ENCODE results near the gene ZNF622. TPM values are rescaled to one million over a fixed set of nuclear protein-coding genes. Genes with fewer than 3 reads are reported as not detected.
"Not testable (repeated sequence)": the region's sequence is repeated elsewhere in the genome, so short reads cannot be mapped to it uniquely, and the experiment has no call there.

Gene ZNF622
- total RNA-seq, 2 experiments from 2014 or later, result 52.5 to 54.1 TPM

DNA sequence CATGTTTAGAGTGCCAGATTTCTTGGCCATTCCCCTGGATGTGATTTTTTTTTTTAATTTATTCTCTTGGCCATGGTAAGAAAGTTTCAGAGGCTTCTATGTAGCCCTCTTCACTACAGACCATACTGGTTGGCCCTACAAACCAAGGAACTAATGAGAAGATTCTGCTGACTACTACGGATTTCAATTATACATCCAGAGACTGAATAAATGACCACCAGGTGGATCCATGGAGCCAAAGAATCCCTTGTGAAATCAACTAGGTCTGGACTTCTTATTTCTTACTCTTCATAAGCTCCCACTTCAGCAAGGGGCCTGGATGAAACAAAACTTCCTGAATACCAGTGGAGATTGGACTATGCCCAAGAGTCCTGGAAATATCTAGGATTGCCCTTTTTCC is 27.6 kb downstream of the ZNF622 start:
- Histone ChIP-seq H3K27ac (ENCODE audit: low read depth in 1 of 2, low read length in 2 of 2) (no peak overlapping the region), H3K4me1 (ENCODE audit: insufficient read depth, low read length) (no peaks in the 10 kb centered on the region), H3K9me3 (ENCODE audit: control insufficient read depth in 1 of 2, insufficient read depth in 1 of 2, low read length in 2 of 2) (no peaks in the 10 kb centered on the region), H3K27me3 (ENCODE audit: control insufficient read depth in 1 of 2, insufficient read depth in 2 of 2, low read length in 2 of 2) (no peaks in the 10 kb centered on the region), H3K4me3 (ENCODE audit: low read length) (no peak overlapping the region), H3K36me3 (ENCODE audit: insufficient read depth, low read length) (no peaks in the 10 kb centered on the region)
- Mint-ChIP-seq H3K9me3 (no peaks in the 10 kb centered on the region), H3K4me1 (ENCODE audit: low read depth) (no peaks in the 10 kb centered on the region), H3K27me3 (peaks cover 6% of the 10 kb centered on the region), H3K27ac (no peak overlapping the region), H3K36me3 (ENCODE audit: low read depth) (no peaks in the 10 kb centered on the region), H3K4me3 (no peak overlapping the region)
- POLR2A ChIA-PET, result no interaction called here
- intact Hi-C loops (cut with DNase I, micrococcal nuclease), result no loop called here
- TF ChIP-seq, protein P1, sequence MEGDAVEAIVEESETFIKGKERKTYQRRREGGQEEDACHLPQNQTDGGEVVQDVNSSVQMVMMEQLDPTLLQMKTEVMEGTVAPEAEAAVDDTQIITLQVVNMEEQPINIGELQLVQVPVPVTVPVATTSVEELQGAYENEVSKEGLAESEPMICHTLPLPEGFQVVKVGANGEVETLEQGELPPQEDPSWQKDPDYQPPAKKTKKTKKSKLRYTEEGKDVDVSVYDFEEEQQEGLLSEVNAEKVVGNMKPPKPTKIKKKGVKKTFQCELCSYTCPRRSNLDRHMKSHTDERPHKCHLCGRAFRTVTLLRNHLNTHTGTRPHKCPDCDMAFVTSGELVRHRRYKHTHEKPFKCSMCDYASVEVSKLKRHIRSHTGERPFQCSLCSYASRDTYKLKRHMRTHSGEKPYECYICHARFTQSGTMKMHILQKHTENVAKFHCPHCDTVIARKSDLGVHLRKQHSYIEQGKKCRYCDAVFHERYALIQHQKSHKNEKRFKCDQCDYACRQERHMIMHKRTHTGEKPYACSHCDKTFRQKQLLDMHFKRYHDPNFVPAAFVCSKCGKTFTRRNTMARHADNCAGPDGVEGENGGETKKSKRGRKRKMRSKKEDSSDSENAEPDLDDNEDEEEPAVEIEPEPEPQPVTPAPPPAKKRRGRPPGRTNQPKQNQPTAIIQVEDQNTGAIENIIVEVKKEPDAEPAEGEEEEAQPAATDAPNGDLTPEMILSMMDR (IDR thresholded peaks at IDR 0.05), result no peak
- ATAC-seq (ENCODE audit: poor library complexity), result no peak
- DNase-seq, result no peak
- CTCF ChIA-PET, result no interaction called here

DNA sequence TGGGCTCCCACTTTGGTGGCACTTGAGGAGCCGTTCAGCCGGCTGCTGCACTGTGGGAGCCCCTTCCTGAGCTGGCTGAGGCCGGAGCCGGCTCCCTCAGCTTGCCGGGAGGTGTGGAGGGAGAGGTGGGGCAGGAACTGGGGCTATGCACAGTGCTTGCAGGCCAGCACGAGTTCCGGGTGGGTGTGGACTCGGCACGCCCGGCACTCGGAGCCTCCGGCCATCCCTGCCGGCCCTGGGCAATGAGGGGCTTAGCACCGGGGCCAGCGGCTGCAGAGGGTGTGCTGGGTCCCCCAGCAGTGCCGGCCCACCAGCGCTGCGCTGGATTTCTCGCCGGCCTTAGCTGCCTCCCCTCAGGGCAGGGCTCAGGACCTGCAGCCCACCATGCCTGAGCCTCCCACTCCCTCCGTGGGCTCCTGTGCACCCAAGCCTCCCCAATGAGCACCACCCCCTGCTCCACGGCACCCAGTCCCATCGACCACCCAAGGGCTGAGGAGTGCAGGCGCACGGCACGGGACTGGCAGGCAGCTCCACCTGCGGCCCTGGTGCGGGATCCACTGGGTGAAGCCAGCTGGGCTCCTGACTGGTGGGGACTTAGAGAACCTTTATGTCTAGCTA is 29.4 kb downstream of the ZNF622 start:
- POLR2A ChIA-PET, result not testable (repeated sequence)

DNA sequence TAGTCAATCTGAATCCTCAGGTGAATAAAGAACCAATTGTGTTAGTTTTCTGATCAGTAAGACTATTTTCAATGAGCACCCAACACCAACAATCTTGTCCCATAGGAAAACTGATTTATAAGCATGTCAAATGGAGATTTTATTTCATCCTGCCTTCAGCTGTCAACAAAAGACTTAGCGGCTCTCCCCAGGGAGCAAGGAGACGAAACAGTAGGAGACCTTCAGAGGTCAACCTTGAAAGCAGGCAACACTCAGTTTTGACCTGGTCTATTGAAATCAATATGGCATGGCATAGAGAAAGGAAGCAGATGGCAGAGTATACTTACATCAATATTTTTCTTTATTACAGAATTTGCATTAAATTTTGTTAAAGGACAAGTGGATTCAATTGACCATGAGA is 34.1 kb downstream of the ZNF622 start:
- no peak for ATAC-seq (ENCODE audit: poor library complexity)
- Histone ChIP-seq H3K4me3 (ENCODE audit: low read length) (no peak overlapping the region), H3K4me1 (ENCODE audit: insufficient read depth, low read length) (no peaks in the 10 kb centered on the region), H3K36me3 (ENCODE audit: insufficient read depth, low read length) (no peaks in the 10 kb centered on the region), H3K9me3 (ENCODE audit: control insufficient read depth in 1 of 2, insufficient read depth in 1 of 2, low read length in 2 of 2) (no peaks in the 10 kb centered on the region), H3K27ac (ENCODE audit: low read depth in 1 of 2, low read length in 2 of 2) (no peak overlapping the region), H3K27me3 (ENCODE audit: control insufficient read depth in 1 of 2, insufficient read depth in 2 of 2, low read length in 2 of 2) (peaks cover 0 to 2% of the 10 kb centered on the region in 2 experiments)
- ChIA-PET CTCF (no interaction called here), POLR2A (no interaction called here)
- Mint-ChIP-seq H3K4me1 (ENCODE audit: low read depth) (no peaks in the 10 kb centered on the region), H3K4me3 (no peak overlapping the region), H3K9me3 (no peaks in the 10 kb centered on the region), H3K36me3 (ENCODE audit: low read depth) (no peaks in the 10 kb centered on the region), H3K27ac (no peak overlapping the region), H3K27me3 (peaks cover 24% of the 10 kb centered on the region)
- intact Hi-C loops (cut with DNase I, micrococcal nuclease), result no loop called here
- TF ChIP-seq, protein P1 (IDR thresholded peaks at IDR 0.05), result no peak
- DNase-seq, result no peak

More for the DNA sequence above, 29.4 kb downstream of the ZNF622 start:
- H3K9me3 Mint-ChIP-seq; H3K4me3 Mint-ChIP-seq; H3K27ac Mint-ChIP-seq; DNase-seq; H3K36me3 Mint-ChIP-seq (ENCODE audit: low read depth); intact Hi-C loops (cut with DNase I, micrococcal nuclease); H3K4me1 ChIP-seq (ENCODE audit: insufficient read depth, low read length); H3K4me1 Mint-ChIP-seq (ENCODE audit: low read depth); H3K4me3 ChIP-seq (ENCODE audit: low read length); H3K9me3 ChIP-seq (ENCODE audit: control insufficient read depth in 1 of 2, insufficient read depth in 1 of 2, low read length in 2 of 2); H3K27me3 ChIP-seq (ENCODE audit: control insufficient read depth in 1 of 2, insufficient read depth in 2 of 2, low read length in 2 of 2); ATAC-seq (ENCODE audit: poor library complexity); H3K27ac ChIP-seq (ENCODE audit: low read depth in 1 of 2, low read length in 2 of 2); H3K36me3 ChIP-seq (ENCODE audit: insufficient read depth, low read length); CTCF ChIA-PET: not testable (repeated sequence)
- peaks cover 12% of the 10 kb centered on the region for H3K27me3 Mint-ChIP-seq

All from CD4-positive, alpha-beta T cell (primary cell).